ENCODE data around the gene ZNF35. TPM values are rescaled to one million over a fixed set of nuclear protein-coding genes. Genes with fewer than 3 reads are reported as not detected.

The ZNF35 gene
- 17.9 TPM for total RNA-seq
- 5.6 TPM for polyA plus RNA-seq

GRCh38 chr3:44648564-44649229 lies at the start of gene ZNF35:
Gene ZNF35, plus strand, starts transcription at chr3:44648732. Its CDS starts 2,336 bp downstream, at chr3:44651068.
- Histone ChIP-seq H3K4me3 (ENCODE audit: low read depth, low read length) (peak within 1 kb of the TSS; percentile 72), H3K36me3 (ENCODE audit: insufficient read depth) (no peaks in the 10 kb centered on the region), H3K27ac (ENCODE audit: low read depth) (no peak within 1 kb of the TSS), H3K4me1 (ENCODE audit: insufficient read depth) (no peaks in the 10 kb centered on the region)
- WGBS, result under 1% methylated on average over 37 of the region's 37 CpGs
- DNase-seq (ENCODE audit: extremely low spot score), result no peak

GRCh38 chr3:44601749-44602148 lies 46.8 kb upstream of the ZNF35 start:
- DNase-seq (ENCODE audit: extremely low spot score), result no peak
- no peaks in the 10 kb centered on the region for H3K36me3 ChIP-seq (ENCODE audit: insufficient read depth)
- no peak overlapping the region for H3K4me3 ChIP-seq (ENCODE audit: low read depth, low read length)
- no peaks in the 10 kb centered on the region for H3K4me1 ChIP-seq (ENCODE audit: insufficient read depth)
- no peak overlapping the region for H3K27ac ChIP-seq (ENCODE audit: low read depth)
- over 99% methylated on average over 2 of the region's 2 CpGs for WGBS

- no peaks in the 10 kb centered on the region for H3K4me1 ChIP-seq (ENCODE audit: insufficient read depth)
- H3K4me3 ChIP-seq (ENCODE audit: low read depth, low read length), result no peak overlapping the region
- no peaks in the 10 kb centered on the region for H3K36me3 ChIP-seq (ENCODE audit: insufficient read depth)
- H3K27ac ChIP-seq (ENCODE audit: low read depth), result no peak overlapping the region
- no peak for DNase-seq (ENCODE audit: extremely low spot score)
These were observed 35.9 kb upstream of the ZNF35 start for GRCh38 chr3:44612678-44613077.

DNA sequence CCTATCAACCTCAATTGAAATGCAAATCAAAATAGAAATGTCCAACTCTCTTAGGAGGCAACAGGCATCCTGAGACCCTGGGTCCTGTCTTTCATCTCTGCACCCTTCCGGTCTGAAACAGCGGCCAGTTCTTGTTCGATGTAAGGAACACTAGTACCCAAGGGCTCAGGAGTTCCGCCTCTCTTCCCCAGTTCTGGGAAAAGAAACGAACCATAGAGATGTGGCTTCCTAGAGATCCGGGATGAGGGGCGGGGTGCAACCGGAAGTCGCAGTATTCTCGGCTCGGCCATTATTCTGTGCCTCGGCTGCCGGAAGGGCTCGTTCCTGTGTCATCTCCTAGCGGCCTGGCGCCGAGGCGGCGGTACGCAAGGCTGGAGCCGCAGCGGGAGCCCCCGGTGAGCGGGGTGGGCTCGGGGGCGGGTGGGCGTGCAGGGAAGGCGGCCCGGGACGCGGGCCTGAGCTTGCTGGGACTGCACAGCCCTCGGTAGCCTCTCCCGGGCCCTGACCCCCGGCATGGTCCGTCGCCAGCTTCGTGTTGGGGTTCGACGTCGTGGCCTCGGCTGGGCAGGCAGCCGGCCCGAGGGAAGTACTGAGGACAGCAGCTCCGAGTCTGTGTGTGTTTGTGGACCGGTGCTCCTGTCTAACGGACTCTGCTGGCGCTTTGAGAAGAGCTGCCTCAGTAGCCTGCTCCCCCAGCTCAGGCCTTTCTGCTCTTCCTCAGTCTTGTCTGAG lies 23.6 kb upstream of the ZNF35 start, which contains the start of gene ZNF197:
Gene ZNF197, plus strand, starts transcription at position 288 of the 732 bp plus-strand sequence. CDS start 4,119 bp downstream, outside the sequence.
- peak within 1 kb of the TSS; percentile 94 for H3K27ac ChIP-seq (ENCODE audit: low read depth)
- peak; percentile 88 for DNase-seq (ENCODE audit: extremely low spot score)
- H3K4me1 ChIP-seq (ENCODE audit: insufficient read depth), result no peaks in the 10 kb centered on the region
- WGBS, result under 1% methylated on average over 47 of the region's 47 CpGs
- peak within 1 kb of the TSS; percentile 86 for H3K4me3 ChIP-seq (ENCODE audit: low read depth, low read length)
- no peaks in the 10 kb centered on the region for H3K36me3 ChIP-seq (ENCODE audit: insufficient read depth)

GRCh38 chr3:44628716-44629115 lies 19.8 kb upstream of the ZNF35 start:
- 88% methylated on average over 2 of the region's 2 CpGs for WGBS
- Histone ChIP-seq H3K4me3 (ENCODE audit: low read depth, low read length) (no peak overlapping the region), H3K4me1 (ENCODE audit: insufficient read depth) (no peaks in the 10 kb centered on the region), H3K36me3 (ENCODE audit: insufficient read depth) (peaks cover 4% of the 10 kb centered on the region), H3K27ac (ENCODE audit: low read depth) (no peak overlapping the region)
- no peak for DNase-seq (ENCODE audit: extremely low spot score)

DNA sequence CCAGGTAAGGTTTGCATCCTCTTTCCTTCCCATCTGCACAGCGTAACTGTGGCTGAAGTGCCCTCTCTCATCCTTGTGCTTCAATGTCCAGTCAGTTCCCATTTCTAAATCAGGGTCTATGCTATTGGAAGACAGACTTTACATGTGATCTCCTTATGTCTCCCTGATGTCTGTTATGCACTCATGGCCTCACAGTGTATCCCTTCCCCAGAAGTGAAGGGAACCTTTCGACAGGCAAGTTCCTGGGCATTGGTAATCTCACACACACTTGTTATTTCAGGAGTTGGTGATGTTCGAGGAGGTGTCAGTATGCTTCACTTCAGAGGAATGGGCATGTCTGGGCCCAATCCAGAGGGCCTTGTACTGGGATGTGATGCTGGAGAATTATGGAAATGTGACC lies 16.3 kb upstream of the ZNF35 start:
- H3K4me3 ChIP-seq (ENCODE audit: low read depth, low read length), result no peak overlapping the region
- H3K36me3 ChIP-seq (ENCODE audit: insufficient read depth), result peaks cover 4% of the 10 kb centered on the region
- no peaks in the 10 kb centered on the region for H3K4me1 ChIP-seq (ENCODE audit: insufficient read depth)
- H3K27ac ChIP-seq (ENCODE audit: low read depth), result no peak overlapping the region
- WGBS, result 93% methylated on average over 3 of the region's 3 CpGs
- DNase-seq (ENCODE audit: extremely low spot score), result no peak

DNA sequence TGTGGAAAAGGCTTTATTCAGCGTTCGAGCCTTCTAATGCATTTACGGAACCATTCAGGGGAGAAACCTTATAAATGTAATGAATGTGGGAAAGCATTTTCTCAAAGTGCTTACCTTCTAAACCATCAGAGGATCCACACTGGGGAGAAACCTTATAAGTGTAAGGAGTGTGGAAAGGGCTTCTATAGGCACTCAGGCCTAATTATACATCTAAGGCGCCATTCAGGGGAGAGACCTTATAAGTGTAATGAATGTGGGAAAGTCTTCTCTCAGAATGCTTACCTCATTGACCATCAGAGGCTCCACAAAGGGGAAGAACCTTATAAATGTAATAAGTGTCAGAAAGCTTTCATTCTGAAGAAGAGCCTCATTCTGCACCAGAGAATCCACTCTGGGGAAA lies 6.2 kb upstream of the ZNF35 start:
- Histone ChIP-seq H3K4me1 (ENCODE audit: insufficient read depth) (no peaks in the 10 kb centered on the region), H3K4me3 (ENCODE audit: low read depth, low read length) (no peak overlapping the region), H3K36me3 (ENCODE audit: insufficient read depth) (peaks cover 4% of the 10 kb centered on the region), H3K27ac (ENCODE audit: low read depth) (no peak overlapping the region)
- DNase-seq (ENCODE audit: extremely low spot score), result no peak
- over 99% methylated on average over 4 of the region's 4 CpGs for WGBS

DNA sequence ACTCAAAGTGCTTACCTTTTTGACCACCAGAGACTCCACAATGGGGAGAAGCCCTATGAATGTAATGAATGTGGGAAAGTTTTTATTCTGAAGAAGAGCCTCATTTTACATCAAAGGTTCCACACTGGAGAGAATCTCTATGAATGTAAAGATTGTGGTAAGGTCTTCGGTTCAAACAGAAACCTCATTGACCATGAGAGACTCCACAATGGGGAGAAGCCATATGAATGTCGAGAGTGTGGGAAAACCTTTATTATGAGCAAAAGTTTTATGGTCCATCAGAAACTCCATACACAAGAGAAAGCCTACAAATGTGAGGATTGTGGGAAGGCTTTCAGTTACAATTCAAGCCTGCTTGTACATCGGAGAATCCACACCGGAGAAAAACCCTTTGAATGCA lies 5.5 kb upstream of the ZNF35 start:
- Histone ChIP-seq H3K4me3 (ENCODE audit: low read depth, low read length) (no peak overlapping the region), H3K36me3 (ENCODE audit: insufficient read depth) (peaks cover 4% of the 10 kb centered on the region), H3K27ac (ENCODE audit: low read depth) (no peak overlapping the region), H3K4me1 (ENCODE audit: insufficient read depth) (no peaks in the 10 kb centered on the region)
- WGBS, result 99% methylated on average over 4 of the region's 4 CpGs
- no peak for DNase-seq (ENCODE audit: extremely low spot score)

DNA sequence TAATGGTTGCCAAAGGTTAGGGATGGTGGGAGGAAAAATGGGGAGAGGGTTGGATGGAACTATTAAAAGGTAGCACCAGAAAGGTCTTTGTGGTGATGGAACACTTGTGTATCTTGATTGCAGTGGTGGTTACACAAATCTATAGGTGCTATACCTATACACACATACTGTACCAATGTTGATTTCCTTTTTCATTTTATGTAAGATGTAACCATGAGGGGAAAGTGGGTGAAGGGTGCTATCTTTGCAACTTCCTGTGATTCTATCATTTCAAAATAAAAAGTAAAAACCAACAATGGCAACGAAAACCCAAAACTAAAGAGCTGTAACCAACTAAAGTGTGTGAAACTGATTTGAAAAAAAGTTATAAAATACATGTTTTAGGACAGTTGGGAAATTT lies 761 bp upstream of the ZNF35 start:
- no peaks in the 10 kb centered on the region for H3K36me3 ChIP-seq (ENCODE audit: insufficient read depth)
- no peak for DNase-seq (ENCODE audit: extremely low spot score)
- 95% methylated on average over 1 of the region's 1 CpG for WGBS
- no peak overlapping the region for H3K4me3 ChIP-seq (ENCODE audit: low read depth, low read length)
- H3K27ac ChIP-seq (ENCODE audit: low read depth), result no peak overlapping the region
- no peaks in the 10 kb centered on the region for H3K4me1 ChIP-seq (ENCODE audit: insufficient read depth)

GRCh38 chr3:44649709-44650108 lies 1.2 kb downstream of the ZNF35 start:
- Histone ChIP-seq H3K27ac (ENCODE audit: low read depth) (no peak overlapping the region), H3K4me3 (ENCODE audit: low read depth, low read length) (no peak overlapping the region), H3K36me3 (ENCODE audit: insufficient read depth) (no peaks in the 10 kb centered on the region), H3K4me1 (ENCODE audit: insufficient read depth) (no peaks in the 10 kb centered on the region)
- 91% methylated on average over 1 of the region's 1 CpG for WGBS
- DNase-seq (ENCODE audit: extremely low spot score), result no peak

GRCh38 chr3:44654039-44654438 lies 5.5 kb downstream of the ZNF35 start:
- H3K4me1 ChIP-seq (ENCODE audit: insufficient read depth), result no peaks in the 10 kb centered on the region
- no peak overlapping the region for H3K27ac ChIP-seq (ENCODE audit: low read depth)
- DNase-seq (ENCODE audit: extremely low spot score), result no peak
- H3K36me3 ChIP-seq (ENCODE audit: insufficient read depth), result peaks cover 2% of the 10 kb centered on the region
- 90% methylated on average over 5 of the region's 5 CpGs for WGBS
- H3K4me3 ChIP-seq (ENCODE audit: low read depth, low read length), result no peak overlapping the region

DNA sequence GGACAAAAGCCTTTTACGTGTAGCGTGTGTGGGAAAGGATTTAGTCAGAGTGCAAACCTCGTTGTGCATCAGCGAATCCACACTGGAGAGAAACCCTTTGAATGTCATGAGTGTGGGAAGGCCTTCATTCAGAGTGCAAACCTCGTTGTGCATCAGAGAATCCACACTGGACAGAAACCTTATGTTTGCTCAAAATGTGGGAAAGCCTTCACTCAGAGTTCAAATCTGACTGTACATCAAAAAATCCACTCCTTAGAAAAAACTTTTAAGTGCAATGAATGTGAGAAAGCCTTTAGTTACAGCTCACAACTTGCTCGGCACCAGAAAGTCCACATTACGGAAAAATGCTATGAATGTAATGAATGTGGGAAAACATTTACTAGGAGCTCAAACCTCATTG lies 10.5 kb downstream of the ZNF35 start:
- H3K27ac ChIP-seq (ENCODE audit: low read depth), result no peak overlapping the region
- H3K4me1 ChIP-seq (ENCODE audit: insufficient read depth), result no peaks in the 10 kb centered on the region
- H3K36me3 ChIP-seq (ENCODE audit: insufficient read depth), result peaks cover 10% of the 10 kb centered on the region
- 96% methylated on average over 7 of the region's 7 CpGs for WGBS
- no peak for DNase-seq (ENCODE audit: extremely low spot score)
- no peak overlapping the region for H3K4me3 ChIP-seq (ENCODE audit: low read depth, low read length)

DNA sequence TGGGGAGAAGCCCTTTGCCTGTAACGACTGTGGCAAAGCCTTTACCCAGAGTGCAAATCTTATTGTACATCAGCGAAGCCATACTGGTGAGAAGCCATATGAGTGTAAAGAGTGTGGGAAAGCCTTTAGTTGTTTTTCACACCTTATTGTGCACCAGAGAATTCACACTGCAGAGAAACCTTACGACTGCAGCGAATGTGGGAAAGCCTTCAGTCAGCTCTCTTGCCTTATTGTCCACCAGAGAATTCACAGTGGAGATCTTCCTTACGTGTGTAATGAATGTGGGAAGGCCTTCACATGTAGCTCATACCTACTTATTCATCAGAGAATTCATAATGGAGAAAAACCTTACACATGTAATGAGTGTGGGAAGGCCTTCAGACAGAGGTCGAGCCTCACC lies 10.9 kb downstream of the ZNF35 start:
- Histone ChIP-seq H3K4me1 (ENCODE audit: insufficient read depth) (no peaks in the 10 kb centered on the region), H3K4me3 (ENCODE audit: low read depth, low read length) (no peak overlapping the region), H3K27ac (ENCODE audit: low read depth) (no peak overlapping the region), H3K36me3 (ENCODE audit: insufficient read depth) (peaks cover 10% of the 10 kb centered on the region)
- DNase-seq (ENCODE audit: extremely low spot score), result no peak
- 98% methylated on average over 6 of the region's 6 CpGs for WGBS

DNA sequence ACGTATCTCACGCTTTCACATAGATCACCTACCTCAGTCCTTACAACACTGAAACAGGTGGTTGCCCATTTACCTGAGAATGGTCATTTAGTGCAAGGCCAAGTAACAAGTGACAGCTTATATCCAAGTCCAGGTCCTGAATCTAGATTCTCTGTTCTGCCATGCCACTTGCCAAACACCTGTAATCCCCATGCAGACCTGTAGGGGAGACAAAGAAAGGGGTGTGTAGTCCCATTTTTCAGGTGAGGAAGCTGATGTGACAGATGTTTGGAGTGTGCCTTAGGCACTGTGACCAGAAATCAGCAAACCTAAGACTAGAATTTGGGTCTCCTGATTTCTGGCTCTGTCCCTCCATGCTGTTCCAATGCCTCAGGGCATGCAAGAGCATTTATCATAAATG lies 12.7 kb downstream of the ZNF35 start:
- Histone ChIP-seq H3K4me1 (ENCODE audit: insufficient read depth) (no peaks in the 10 kb centered on the region), H3K4me3 (ENCODE audit: low read depth, low read length) (no peak overlapping the region), H3K36me3 (ENCODE audit: insufficient read depth) (peaks cover 10% of the 10 kb centered on the region), H3K27ac (ENCODE audit: low read depth) (no peak overlapping the region)
- DNase-seq (ENCODE audit: extremely low spot score), result no peak
- 100% methylated on average over 2 of the region's 2 CpGs for WGBS
